RKO (cell line): ENCODE measurements around the gene COL18A1.
A peak's percentile ranks its signal among the peaks of the same experiment; 100 is the strongest.

Source experiments
- DNase-seq: peaks from one replicate; pipeline ENCODE4 v3.0.0-alpha.2; 2016; ENCODE audit warnings: low spot score

Gene COL18A1

DNA sequence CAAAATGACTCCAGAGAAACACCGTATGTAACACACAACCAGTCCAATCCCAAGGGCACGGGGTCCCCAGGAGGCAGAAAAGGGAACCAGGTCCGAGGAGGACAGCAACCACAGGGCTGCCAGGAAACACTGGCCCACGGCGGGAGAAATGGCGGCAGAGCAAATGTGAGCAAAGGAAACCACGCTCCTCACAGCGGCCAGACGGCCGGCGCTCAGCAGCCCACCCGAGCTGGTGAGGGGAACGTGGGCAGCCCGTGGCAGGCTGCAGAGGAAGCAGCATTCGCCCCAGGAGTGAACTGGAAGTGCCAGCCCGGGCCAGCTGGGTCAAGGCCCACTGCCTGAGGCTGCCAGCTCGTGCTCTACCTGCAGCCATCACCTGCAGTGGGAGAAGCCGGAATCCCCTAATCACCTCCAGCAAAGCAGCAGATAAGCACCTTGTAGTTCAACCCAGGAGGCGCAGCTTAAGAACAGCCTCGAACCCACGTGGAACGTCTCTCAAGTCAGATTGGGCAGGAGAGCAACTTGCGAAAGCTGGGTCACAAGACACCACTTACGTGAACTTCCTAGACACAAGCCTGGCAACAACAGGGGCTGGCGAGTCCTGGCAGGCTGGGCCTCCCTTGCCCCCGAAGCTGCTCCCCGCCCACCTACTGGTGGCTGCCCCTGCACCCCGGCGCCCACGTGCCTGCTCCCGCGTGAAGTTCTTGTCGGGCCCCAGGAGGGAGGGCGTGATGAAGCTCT lies 130.5 kb downstream of the COL18A1 start:
- DNase-seq = no peak

GRCh38 chr21:45536301-45537081 lies 131.5 kb downstream of the COL18A1 start:
- no peak for DNase-seq

DNA sequence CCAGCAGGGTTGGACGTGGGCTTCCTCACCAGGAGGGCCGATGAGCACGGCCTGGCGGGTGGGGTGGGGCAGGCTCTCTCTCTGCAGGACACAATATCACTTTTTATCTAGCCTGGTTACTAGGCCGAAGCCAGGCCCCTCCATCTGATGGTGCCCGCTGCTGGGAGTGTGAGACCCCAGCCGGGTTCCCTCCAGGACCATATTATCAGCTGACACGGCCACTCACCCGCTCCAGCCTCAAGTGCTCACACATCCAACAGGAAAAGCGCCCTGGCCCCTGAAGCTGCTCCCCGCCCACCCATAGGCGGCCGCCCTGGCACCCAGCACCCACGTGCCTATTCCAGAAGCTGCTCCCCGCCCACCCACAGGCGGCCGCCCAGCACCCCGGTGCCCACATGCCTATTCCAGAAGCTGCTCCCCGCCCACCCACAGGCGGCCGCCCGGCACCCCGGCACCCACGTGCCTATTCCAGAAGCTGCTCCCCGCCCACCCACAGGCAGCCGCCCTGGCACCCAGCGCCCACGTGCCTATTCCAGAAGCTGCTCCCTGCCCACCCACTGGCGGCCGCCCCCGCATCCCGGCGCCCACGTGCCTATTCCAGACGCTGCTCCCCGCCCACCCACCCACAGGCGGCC lies 132.3 kb downstream of the COL18A1 start:
- no peak for DNase-seq

DNA sequence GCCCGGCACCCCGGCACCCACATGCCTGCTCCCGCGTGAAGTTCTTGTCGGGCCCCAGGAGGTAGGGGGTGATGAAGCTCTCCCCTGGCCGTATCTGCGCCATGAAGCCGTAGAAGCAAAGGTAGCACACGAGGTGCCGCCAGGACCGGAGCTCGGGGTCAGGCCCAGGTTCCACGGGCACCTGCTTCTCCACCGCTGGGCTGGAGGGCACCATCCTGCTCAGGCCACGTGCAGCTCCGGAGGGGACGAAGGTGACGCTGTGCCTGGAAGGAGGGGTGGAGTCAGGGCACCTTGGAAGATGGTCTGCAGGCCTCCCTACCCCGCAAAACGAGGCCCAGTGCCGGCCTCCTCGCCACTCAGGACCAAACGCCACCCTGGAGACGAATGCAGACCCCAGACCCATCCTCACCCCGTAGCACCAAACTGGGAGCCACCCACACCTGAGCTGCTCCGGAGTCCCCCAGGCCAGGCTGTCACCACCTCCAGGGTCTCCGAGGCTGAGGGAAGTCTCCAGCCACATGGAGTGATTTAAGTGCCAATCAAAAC lies 132.9 kb downstream of the COL18A1 start:
- DNase-seq = no peak

GRCh38 chr21:45538381-45539045 lies 133.5 kb downstream of the COL18A1 start:
- no peak for DNase-seq

DNA sequence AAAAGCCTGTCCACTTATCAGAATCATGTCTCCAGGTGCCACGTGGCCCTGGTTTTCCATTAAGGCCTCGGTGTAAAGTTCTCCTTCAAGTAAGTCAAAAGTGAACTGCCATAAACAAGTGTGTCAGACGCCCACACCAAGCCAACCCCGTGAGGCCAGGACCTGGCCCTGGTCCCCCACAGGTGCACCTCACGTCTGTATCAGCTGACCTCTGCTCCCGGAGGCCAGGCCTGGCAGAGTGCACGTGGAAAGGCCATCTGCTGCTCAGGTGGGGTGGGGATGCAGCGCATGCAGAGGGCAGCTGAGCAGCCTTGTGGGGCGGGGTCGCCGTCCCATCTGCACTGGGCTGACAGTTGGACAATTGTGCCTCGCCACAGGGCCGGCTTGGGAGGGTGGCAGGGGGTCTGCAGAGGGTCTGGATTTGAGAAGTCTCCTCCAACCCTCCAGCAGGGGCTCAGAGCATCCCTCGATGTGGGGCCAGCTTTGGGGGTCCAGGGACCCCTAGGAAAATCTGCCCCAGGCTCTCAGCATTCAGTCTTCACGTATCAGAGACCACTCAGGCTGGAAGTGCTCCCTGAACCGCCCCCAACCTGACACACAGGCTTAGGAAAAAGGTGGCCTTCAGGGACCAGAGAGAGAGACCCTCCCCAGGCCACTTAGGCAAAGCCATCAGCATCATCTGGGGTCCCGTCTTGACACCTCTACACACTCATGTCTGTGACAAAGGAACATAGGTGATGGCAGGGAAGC lies 134.3 kb downstream of the COL18A1 start:
- DNase-seq = no peak

DNA sequence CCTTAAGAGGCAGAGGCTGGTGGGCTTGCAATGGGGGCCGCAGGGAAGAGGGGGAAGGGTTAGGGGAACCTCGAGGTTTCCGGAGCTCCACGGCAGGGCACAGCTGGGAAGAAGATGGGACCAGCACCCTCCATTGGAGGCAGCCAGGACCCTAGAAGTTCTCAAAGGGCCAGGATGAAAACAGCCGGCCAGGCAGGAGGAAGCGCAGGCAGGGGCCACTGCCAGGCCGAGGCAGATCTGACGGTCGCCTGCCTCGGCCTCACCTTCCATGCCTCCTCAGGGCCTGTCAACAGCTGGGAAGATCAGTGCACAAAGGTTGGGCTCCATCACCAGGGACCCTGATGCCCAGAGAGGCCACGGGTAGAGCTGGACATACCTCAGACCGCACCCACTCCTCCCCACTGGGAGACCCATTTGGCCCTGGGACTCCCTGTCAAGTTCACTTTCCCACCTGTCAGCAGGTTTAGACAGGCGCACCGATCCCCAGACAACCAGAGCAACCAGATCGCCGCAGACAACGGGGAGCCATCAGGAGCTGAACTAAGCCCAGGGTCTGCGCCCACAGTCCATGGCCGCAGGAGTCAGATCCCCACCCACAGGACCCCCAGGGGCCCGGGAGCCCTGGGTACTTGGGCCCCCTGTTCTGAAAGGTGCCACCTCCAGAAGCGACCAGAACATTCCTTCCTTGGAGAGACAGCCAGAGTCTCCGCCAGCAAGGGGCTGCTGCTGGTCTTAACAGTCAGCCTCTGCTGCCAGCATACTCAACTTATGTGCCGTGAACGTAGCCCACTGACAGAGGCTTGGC lies 135.0 kb downstream of the COL18A1 start:
- DNase-seq = no peak

GRCh38 chr21:45540601-45540970 lies 135.6 kb downstream of the COL18A1 start:
- DNase-seq = no peak

GRCh38 chr21:45541221-45542039 lies 136.5 kb downstream of the COL18A1 start:
- DNase-seq = peak; percentile 70

- DNase-seq = peak; percentile 60
Measured at GRCh38 chr21:45542242-45542666, 137.3 kb downstream of the COL18A1 start, which contains the start of gene SLC19A1. SLC19A1 (minus strand) TSS chr21:45542440; CDS start chr21:45537959, 4,481 bp downstream.

DNA sequence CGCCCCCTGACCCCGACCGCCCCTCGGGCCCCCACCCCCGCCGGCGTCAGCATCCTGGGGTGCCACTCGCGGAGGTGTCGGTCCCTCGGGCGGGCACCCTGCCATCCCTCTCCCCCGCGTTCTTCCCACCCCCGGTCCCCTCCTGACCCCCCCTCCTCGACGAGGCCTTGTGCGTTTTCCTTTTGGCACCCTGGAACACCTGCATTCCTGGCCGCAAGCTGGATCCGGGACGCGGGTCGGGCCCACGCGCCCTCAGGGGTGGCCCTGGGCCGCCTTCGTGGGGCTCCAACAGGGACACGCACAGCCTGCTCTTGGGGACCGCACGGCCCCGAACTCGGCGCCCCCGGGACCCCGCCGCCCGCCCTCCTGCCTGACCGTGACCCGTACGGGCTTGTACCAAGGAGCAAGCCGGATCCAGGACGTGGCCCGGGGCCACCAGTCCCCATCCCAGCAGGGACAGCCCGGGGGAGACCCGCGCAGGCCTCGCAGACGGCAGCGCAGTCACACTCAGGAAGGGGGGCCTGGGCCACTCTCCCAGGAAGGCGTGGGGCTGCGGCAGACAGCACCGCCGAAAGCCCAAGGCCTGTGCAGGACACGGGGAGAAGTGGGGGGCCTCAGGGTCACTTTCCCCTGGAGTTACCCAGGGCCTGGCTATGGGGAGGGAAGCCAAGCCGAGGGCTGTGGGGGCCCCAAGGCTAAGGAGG lies 137.9 kb downstream of the COL18A1 start:
- DNase-seq = no peak

- DNase-seq = no peak
Measured at GRCh38 chr21:45543371-45543709, 138.4 kb downstream of the COL18A1 start.

DNA sequence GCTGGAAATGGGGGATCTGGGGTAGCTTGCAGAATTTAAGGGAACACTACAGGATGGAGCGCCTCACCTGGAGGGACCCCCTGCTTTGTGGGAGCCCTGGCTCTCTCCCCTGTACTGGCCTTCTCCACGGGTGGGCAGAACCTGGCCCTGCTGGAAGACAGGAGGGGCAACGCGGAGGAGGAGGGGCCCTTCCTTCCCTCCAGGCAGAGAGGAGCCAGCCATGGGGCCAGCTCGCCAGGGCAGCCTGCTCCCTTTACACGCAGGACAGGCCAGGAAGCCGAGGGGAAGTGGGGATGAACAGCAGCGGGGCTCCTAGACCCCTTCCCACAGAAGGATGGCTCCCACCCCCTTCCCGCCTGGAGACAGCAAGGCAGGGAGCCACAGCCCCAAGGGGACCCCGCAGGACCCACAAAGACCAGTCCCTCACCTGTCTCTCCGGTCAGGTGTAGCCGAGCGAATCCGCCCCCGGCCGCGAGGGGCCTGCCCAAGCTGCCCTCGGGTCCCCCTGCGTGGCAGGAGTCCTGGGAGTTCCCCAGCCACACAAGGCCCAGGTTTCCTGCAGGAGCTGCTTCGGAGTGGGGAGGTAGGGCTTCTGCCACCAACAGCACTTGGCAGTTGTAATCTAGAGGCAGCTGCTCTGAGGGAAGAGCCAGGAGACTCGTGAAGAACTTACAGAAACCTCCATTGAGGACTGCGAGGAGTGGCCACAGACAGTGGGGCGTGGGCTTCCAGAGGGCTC lies 138.9 kb downstream of the COL18A1 start:
- no peak for DNase-seq

DNA sequence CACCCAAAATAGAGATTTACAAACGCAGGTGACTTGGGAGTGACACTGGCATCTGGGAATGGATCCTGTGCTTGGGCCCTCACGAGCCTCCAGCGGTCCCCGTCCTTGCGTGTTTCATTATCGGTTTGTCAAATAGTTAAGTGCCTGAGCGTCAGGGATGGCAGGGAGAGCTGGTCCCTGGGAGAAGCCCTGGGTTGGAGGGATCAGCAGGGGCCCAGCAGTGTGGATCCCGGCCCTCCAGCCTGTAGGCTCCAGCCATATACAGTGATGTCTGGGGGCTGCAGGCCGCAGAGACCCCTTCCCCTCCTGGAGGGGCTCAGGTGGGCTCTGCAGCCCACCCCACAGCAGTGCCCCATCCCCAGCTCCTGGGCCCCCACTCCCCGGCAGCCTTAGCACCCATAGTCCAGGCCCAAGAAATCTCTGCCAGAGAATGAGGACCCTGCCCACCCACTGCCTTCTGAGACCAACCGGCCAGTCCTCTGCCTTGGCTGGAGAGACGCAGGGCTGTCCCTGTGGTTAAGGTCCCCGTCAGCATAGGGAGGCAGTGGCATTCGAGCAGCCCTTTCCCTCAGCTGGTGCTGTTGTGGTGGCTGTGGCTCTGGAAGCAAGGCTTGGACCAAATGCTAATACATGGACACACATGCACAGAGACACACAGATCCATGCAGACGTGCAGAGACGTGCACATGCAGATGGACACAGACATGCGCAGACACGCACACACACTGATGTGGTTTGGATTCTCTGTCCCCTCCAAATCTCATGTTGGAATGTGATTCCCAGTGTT lies 139.7 kb downstream of the COL18A1 start:
- no peak for DNase-seq

DNA sequence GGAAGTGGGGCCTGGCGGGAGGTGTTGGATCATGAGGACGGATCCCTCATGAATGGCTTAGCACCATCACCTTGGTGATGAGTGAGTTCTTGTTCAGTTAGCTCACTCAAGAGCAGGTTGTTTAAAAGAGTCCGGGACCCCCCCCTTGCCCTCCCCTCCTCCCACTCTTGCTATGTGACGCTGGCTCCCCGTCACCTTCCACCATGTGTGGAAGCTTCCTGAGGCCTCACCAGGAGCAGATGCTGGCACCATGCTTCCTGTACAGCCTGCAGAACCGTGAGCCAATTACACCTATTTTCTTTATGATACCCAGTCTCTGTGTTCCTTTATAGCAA lies 140.2 kb downstream of the COL18A1 start:
- DNase-seq = no peak

- no peak for DNase-seq
Measured at GRCh38 chr21:45545691-45546531, 140.9 kb downstream of the COL18A1 start.
